Coronary artery (tissue), 2 donors: ENCODE data around the gene SMPD3.

ENCODE experiments used
- DNase-seq: peaks from one replicate; pipeline ENCODE4 v3.0.0-alpha.2; 2017; ENCODE audit warnings: low spot score
- H3K27ac ChIP-seq, 2 donors: fragments of 200-600 bp; sonication (generic); one replicate each; pipeline ENCODE4 v1.5.1; 2016 to 2019
- H3K4me3 ChIP-seq: fragments of 200-600 bp; sonication (generic); 2 replicates; pipeline ENCODE4 v1.5.1; 2016; ENCODE audit warnings: mild to moderate bottlenecking, moderate library complexity
- CTCF ChIP-seq: fragments of 200-600 bp; sonication (generic); IDR thresholded peaks from one replicate; pipeline ENCODE4 v1.5.1; 2019; ENCODE audit warnings: antibody characterized with exemption

Gene SMPD3

GRCh38 chr16:68459457-68459856 is 11.1 kb upstream of the SMPD3 start:
- no peak for DNase-seq
- no peak overlapping the region for H3K27ac ChIP-seq
- no peak overlapping the region for H3K4me3 ChIP-seq
- TF ChIP-seq CTCF, result no peak

GRCh38 chr16:68458551-68458950 is 10.2 kb upstream of the SMPD3 start:
- Histone ChIP-seq H3K27ac (no peak overlapping the region), H3K4me3 (no peak overlapping the region)
- no peak for TF ChIP-seq CTCF
- DNase-seq, result no peak

GRCh38 chr16:68458101-68458500 is 9.8 kb upstream of the SMPD3 start:
- no peak overlapping the region for H3K4me3 ChIP-seq
- DNase-seq, result no peak
- no peak overlapping the region for H3K27ac ChIP-seq
- no peak for TF ChIP-seq CTCF

- TF ChIP-seq CTCF, result no peak
- H3K27ac ChIP-seq, result no peak overlapping the region
- DNase-seq, result no peak
Observed at GRCh38 chr16:68455631-68456030, 7.3 kb upstream of the SMPD3 start.

GRCh38 chr16:68454920-68455435 is 6.7 kb upstream of the SMPD3 start:
- no peak for DNase-seq
- no peak overlapping the region for H3K4me3 ChIP-seq
- TF ChIP-seq CTCF, result no peak

More at GRCh38 chr16:68455631-68456030, 7.3 kb upstream of the SMPD3 start:
- no peak overlapping the region for H3K4me3 ChIP-seq

GRCh38 chr16:68453816-68454215 is 5.5 kb upstream of the SMPD3 start:
- no peak for DNase-seq
- Histone ChIP-seq H3K4me3 (no peak overlapping the region), H3K27ac (no peak overlapping the region)
- no peak for TF ChIP-seq CTCF

More at GRCh38 chr16:68454920-68455435, 6.7 kb upstream of the SMPD3 start:
- H3K27ac ChIP-seq, result no peak overlapping the region

- DNase-seq, result no peak
- TF ChIP-seq CTCF, result no peak
- Histone ChIP-seq H3K27ac (no peak overlapping the region), H3K4me3 (no peak overlapping the region)
Observed at GRCh38 chr16:68452176-68452575, 3.9 kb upstream of the SMPD3 start.
